ENCODE results near the gene SRD5A3. TPM values are rescaled to one million over a fixed set of nuclear protein-coding genes. Genes with fewer than 3 reads are reported as not detected.
A peak's percentile ranks its signal among the peaks of the same experiment; 100 is the strongest.

Gene SRD5A3
- total RNA-seq, 1 experiment from 2014 or later: 4.1 TPM

GRCh38 chr4:55373461-55373860 is 27.4 kb downstream of the SRD5A3 start:
- DNase-seq (ENCODE audit: low read depth): no peak

GRCh38 chr4:55376698-55377097 is 30.7 kb downstream of the SRD5A3 start:
- no peak for DNase-seq (ENCODE audit: low read depth)

- peak; percentile 74 for DNase-seq (ENCODE audit: low read depth)
Measured at GRCh38 chr4:55378617-55379467, 32.8 kb downstream of the SRD5A3 start.

GRCh38 chr4:55380576-55380975 is 34.5 kb downstream of the SRD5A3 start:
- DNase-seq (ENCODE audit: low read depth): no peak

- DNase-seq (ENCODE audit: low read depth): no peak
Measured at GRCh38 chr4:55381502-55381901, 35.5 kb downstream of the SRD5A3 start.

GRCh38 chr4:55382488-55383003 is 36.5 kb downstream of the SRD5A3 start:
- no peak for DNase-seq (ENCODE audit: low read depth)

- peak; percentile 59 for DNase-seq (ENCODE audit: low read depth)
Measured at GRCh38 chr4:55385201-55385649, 39.2 kb downstream of the SRD5A3 start.

GRCh38 chr4:55386073-55386472 is 40.0 kb downstream of the SRD5A3 start:
- DNase-seq (ENCODE audit: low read depth): peak; percentile 22

GRCh38 chr4:55386840-55387239 is 40.8 kb downstream of the SRD5A3 start:
- no peak for DNase-seq (ENCODE audit: low read depth)

- DNase-seq (ENCODE audit: low read depth): no peak
Measured at GRCh38 chr4:55393461-55394320, 47.6 kb downstream of the SRD5A3 start.

- DNase-seq (ENCODE audit: low read depth): no peak
Measured at GRCh38 chr4:55395218-55395528, 49.1 kb downstream of the SRD5A3 start.

- DNase-seq (ENCODE audit: low read depth): peak; percentile 82
Measured at GRCh38 chr4:55395529-55396307, 49.7 kb downstream of the SRD5A3 start, which contains the start of gene TMEM165. Gene TMEM165, plus strand, starts transcription at chr4:55395957. Its CDS starts 233 bp downstream, at chr4:55396190.

- peak; percentile 48 for DNase-seq (ENCODE audit: low read depth)
Measured at GRCh38 chr4:55396308-55397125, 50.5 kb downstream of the SRD5A3 start.

GRCh38 chr4:55397126-55397436 is 51.0 kb downstream of the SRD5A3 start:
- DNase-seq (ENCODE audit: low read depth): peak; percentile 14

- DNase-seq (ENCODE audit: low read depth): peak; percentile 37
Measured at GRCh38 chr4:55397520-55398321, 51.7 kb downstream of the SRD5A3 start.

- peak; percentile 29 for DNase-seq (ENCODE audit: low read depth)
Measured at GRCh38 chr4:55398461-55398860, 52.4 kb downstream of the SRD5A3 start.

GRCh38 chr4:55398966-55399365 is 52.9 kb downstream of the SRD5A3 start:
- DNase-seq (ENCODE audit: low read depth): no peak

GRCh38 chr4:55399581-55399980 is 53.5 kb downstream of the SRD5A3 start:
- no peak for DNase-seq (ENCODE audit: low read depth)

GRCh38 chr4:55405073-55405472 is 59.0 kb downstream of the SRD5A3 start:
- no peak for DNase-seq (ENCODE audit: low read depth)

GRCh38 chr4:55406545-55406944 is 60.5 kb downstream of the SRD5A3 start:
- no peak for DNase-seq (ENCODE audit: low read depth)

Measured in M059J (cell line).